Superior temporal gyrus (tissue), 1 donor: ENCODE data around the gene KL.

Experiments
- DNase-seq: peaks from one replicate; pipeline ENCODE4 v3.0.0-alpha.2; 2016; ENCODE audit errors: extremely low spot score

Gene KL

DNA sequence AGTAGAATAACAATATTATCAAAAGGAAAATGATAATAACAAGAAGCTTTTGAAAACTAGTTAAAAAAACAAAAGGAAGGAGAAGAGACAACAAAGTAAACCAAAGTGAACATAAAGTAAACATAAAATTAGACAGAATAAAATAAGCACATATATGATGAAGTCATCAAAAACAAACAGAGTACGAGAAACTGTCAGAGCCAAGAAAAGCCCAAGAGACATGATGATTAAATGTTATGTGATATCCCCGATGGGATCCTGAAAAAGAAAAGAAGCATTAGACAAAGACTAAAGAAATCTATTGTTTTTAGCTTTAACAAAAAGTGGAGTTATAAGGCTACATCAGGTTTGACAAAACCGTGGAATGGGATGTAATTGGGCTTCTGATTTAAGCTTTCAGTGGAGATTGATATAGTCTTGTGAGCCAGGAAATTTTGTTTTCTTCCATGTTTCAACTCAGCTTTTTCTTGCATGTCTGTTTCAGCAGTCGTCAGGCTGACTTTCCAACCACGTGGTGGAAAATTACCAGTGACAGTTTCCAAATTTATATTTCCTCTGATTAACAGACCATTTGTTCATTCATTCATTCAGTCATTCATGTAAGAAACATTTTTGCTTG, 64.9 kb downstream of the KL start:
- no peak for DNase-seq

DNA sequence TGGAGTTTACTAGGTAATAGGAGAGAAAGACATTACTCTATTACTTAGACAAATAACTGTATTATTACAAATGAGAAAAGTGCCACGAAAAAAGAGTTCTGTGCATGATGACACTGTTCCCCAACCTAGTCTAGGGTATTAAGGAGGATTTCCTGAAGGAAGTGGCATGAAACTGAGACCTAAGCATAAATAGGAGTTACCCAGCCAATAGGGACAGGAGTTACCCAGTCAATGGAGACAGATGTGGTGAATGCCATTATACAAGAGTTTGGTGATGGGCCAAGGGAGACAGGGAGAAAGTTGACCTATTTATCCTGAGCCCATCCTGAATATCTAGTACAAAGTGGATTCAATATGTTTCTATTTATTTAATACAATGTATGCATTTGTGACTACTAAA, 65.4 kb downstream of the KL start:
- DNase-seq = no peak

- DNase-seq = no peak
Measured at GRCh38 chr13:33083054-33083453, 66.8 kb downstream of the KL start.

- no peak for DNase-seq
Measured at GRCh38 chr13:33087091-33087490, 70.9 kb downstream of the KL start.

- DNase-seq = no peak
Measured at GRCh38 chr13:33087790-33088189, 71.6 kb downstream of the KL start.

DNA sequence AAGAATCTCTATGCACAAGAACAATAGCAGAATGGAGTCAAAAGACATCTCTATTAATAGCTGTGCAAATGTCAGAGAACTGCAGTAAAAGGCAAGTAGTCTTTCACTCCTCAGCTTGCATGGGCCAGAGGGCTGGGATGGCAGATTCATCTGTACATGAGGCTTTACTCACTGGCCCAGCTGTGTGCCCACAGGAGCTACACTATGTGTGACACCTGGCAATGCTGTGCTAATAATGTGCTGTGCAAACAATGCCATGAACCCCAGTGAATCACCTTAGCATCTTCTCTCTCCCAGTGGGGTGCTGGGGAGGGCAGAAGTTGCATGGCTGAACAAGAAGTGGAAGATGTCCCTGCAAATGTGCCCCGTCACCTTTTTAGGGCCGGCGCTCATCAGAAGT, 73.1 kb downstream of the KL start:
- no peak for DNase-seq

DNA sequence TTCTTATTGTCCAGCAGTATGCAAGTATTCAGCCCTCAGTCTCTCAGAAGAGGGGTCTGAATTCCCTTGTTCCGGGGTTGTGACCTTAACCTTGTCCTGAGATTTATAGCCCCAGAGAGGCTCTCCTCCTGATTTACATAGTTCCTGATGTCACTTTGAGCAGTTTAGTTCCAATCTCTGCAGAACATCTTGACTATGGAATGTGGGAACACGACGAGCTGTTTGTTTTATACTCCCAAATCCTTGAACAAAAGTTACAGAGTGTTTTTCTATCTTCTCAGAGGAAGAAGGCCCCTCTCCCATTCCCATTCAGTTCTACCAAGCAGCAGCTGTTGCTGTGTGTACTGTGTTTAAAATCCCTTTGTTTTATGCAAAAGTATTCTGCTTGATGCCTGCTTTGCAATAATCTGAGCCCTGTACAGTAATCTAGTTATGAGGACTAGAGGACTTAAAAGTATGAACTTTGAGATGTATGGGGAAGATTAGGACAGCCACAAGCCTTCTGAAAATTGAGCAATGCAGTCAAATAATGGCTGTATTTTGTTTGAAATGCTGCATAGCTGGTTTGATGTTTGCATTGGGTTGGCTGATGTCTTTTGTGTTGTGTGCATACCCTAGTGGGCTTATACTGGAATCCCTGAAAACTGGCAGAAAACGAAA, 74.7 kb downstream of the KL start:
- DNase-seq = no peak

GRCh38 chr13:33091415-33091774, 75.2 kb downstream of the KL start:
- DNase-seq = no peak

DNA sequence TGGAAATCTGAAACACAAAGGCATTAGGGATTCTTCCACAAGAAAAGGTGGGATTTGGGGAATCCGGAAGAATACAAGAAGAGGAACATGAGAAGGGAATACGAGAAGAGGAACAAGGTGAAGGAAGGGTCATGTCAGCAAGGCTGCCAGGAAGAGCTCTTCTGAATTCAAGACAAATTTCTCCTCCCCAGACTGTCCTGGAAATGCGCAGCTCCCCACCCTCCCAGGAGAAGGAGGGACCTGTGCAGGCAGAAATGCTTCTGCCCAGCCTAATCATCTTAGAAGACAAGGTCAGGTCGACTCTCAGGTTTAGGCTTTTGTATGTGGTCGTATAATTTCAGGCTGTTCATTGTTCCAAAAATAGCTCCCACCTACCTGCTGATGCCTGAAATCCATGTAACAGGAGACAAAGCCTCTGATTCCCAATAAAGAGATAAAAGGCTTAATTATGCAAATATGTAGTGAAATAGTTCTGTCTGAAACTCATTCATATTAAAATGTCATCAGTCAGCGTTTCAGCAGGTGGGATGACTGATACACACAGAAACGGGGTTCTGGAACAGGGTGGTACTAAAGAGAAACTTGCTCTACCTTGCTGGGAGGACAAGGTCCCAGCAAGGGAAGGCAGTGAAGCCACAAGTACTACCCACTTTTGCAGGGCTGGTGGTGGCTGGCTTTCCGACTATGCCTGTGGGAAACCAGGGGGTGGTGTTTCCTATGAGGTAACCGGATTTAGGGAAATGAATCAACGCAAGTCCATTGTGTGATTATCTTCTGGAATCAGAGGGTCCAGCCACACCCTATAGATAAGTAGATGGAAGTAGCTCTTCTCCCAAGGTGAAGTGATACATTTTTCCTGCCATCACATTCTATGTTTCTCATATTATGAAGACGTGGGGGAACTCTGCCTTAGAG, 76.1 kb downstream of the KL start:
- DNase-seq = no peak

- no peak for DNase-seq
Measured at GRCh38 chr13:33096886-33097605, 80.8 kb downstream of the KL start.

- no peak for DNase-seq
Measured at GRCh38 chr13:33099860-33100259, 83.6 kb downstream of the KL start.

- DNase-seq = no peak
Measured at GRCh38 chr13:33100886-33101285, 84.7 kb downstream of the KL start.

DNA sequence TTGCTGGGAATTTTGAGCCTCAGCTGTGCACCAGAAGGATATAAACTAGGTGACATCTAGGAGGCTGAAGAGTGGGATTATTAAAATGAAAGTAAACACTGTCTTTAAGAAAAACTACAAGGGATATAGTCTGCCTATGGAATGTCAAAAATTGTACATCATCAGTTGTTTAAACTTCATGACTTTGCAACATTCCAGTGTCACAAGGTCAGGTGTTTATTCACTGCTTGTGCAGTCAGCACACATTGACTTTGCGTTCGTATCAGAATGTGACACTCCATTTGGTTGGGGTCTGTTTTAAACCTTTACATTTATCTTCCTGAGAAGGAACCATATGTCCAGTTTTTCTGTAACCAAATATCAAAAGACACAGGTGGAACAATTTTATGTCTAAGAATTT, 85.6 kb downstream of the KL start:
- no peak for DNase-seq

DNA sequence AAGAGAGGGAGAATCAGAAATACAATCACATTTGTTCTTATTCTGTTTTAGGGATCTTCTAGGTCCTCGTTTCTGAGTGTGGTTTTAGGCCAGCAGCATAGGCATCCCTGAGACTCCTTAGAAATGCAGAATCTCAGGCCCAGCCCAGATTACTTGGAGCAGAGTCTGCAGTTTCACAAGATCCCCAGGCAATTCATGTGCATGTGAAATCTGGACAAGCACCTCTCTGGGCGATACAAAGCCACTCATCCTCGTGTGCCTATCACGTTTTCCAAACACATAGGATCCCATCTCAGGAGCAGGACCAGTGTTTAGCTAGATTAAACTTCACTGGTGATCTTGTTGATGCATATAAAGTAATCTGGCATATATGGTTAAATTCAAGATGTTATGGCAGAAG, 87.2 kb downstream of the KL start:
- no peak for DNase-seq

DNA sequence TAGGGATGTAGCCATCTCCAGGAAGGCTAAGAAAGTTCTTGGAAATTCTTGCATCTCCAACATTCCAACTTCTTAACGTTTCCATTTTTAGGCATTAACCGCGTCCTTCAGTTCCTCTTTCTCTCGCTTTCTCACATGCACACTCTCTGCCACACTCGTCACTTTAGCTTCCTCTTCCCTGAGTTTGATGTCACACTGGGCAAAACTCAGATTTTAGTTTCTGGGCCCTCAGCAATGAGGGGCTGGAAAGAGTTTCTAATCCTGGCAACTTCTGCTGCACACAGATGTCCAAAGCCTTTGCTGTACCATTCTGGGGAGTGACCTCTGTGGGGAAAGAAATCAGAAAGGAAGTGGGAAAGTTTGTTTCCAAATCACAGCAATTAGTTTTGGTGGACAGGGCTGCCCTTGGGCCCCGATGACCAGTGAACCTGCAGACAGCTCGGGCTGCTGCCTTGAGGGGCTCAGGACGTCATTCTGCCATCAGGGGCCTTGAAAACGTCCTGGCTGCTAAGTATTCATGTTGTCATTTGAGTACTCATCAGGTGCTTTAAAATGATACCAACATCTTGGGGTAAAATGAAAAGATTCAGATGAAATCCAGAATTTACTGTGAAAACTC, 89.3 kb downstream of the KL start:
- DNase-seq = no peak

DNA sequence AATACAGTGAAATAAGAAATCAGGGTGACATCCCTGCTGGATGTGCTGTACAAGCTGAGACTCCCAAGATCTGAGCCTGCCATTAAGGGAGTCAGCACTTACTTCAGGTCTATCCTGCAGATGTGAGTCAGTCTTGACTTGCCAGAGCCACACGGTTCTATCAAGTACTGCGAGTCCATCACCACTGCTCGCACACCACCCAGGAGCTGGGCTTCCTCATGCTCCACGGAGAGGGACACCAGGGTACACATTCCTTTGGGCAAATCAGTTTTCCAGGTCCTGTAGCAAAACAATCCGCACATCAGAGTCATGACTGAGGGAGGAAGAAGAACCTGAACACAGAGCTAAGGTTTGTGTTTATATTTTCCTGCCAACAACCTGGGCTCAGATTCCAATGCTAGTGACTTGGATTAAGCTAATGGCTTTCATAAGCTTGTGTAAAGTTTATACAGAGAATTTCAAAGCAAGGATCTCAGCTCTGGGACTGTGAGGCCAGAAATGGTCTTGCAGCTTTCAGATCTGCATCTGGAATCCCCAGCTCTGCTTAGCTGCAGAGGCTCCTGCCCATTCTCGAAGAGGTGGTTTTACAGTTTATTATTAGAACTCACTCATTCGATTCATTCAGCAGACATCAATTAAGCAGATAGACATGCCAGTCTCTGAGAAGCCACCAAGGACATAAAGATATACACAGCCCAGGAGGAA, 90.6 kb downstream of the KL start:
- DNase-seq = no peak

DNA sequence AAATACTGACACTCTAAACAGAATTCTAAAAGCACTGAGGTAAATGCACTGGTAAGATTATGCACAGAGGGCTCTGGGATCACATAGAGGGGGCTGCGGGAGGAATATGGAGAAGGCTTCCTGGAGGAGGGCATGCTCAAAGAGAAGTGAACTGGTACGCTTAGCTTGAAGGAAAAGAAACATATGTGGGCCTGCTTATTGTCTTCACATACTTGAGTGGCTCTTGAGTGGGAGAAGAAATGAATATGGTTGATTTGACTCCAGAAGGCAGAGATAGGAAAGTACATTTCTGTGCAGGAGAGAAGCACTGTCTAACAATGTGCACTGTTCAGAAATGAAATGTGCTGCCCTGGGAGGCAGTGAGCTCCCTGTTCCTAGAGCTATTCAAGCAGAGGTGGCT, 91.1 kb downstream of the KL start:
- DNase-seq = no peak

GRCh38 chr13:33108620-33109019, 92.4 kb downstream of the KL start:
- DNase-seq = no peak

DNA sequence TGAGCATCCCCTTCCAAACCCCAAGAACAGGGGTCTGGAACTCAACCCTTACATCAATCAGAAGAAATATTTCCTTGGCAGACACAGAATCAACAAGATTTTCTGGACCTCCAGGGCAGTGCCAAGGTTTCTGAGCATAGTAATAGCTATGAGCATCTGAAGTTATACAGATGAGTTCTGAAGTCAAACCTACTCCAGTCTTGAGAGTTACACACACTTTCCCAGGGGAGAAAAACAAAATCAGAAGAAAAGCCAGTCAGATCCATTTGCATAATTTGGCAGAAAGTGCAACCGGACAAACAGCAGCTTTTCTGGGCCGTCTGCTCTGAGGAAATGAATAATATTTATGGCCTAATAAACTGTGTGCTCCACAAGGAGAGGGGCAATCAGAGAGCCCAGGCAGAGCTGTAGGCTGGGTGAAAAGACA, 93.1 kb downstream of the KL start:
- no peak for DNase-seq

GRCh38 chr13:33109801-33110200, 93.6 kb downstream of the KL start:
- no peak for DNase-seq

DNA sequence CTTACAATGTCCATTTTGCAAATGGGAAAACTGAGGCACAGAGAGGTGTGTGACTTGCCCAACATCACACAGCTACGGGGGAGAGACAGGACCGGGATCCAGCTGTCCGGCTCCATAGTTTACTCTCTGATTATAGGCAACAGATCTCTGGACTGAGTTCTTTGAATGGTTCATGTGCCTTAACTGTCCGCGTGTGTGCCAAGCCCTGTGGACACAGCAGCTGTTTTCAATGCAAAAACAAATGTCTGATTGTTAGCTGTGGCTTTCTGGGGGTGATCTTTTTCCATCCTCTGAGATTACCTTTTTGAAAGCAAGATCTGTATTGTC, 94.1 kb downstream of the KL start:
- no peak for DNase-seq
